T-helper 22 cell (primary cell): ENCODE measurements around the gene CFLAR.
"Not testable (repeated sequence)": the region's sequence is repeated elsewhere in the genome, so short reads cannot be mapped to it uniquely, and the experiment has no call there.

Source experiments
- DNase-seq: peaks from one replicate; pipeline ENCODE4 v3.0.0-alpha.2; 2020; ENCODE audit warnings: low read depth

Gene CFLAR

GRCh38 chr2:201149064-201149820 lies 33.3 kb downstream of the CFLAR start:
- DNase-seq: no peak

GRCh38 chr2:201149821-201150165 lies 33.8 kb downstream of the CFLAR start:
- not testable (repeated sequence) for DNase-seq

GRCh38 chr2:201150454-201151020 lies 34.6 kb downstream of the CFLAR start:
- no peak for DNase-seq

- no peak for DNase-seq
Observed at GRCh38 chr2:201151127-201151981, 35.4 kb downstream of the CFLAR start.

- no peak for DNase-seq
Observed at GRCh38 chr2:201152517-201152916, 36.6 kb downstream of the CFLAR start.

- DNase-seq: no peak
Observed at GRCh38 chr2:201152999-201153815, 37.2 kb downstream of the CFLAR start.

GRCh38 chr2:201154615-201155399 lies 38.8 kb downstream of the CFLAR start:
- DNase-seq: no peak

GRCh38 chr2:201156036-201156435 lies 40.1 kb downstream of the CFLAR start:
- no peak for DNase-seq

GRCh38 chr2:201156640-201157039 lies 40.7 kb downstream of the CFLAR start:
- DNase-seq: no peak

- no peak for DNase-seq
Observed at GRCh38 chr2:201157694-201158093, 41.7 kb downstream of the CFLAR start.

- DNase-seq: peak; percentile 35
Observed at GRCh38 chr2:201158111-201158929, 42.4 kb downstream of the CFLAR start.

- DNase-seq: no peak
Observed at GRCh38 chr2:201164166-201164565, 48.2 kb downstream of the CFLAR start.

GRCh38 chr2:201167546-201167945 lies 51.6 kb downstream of the CFLAR start:
- DNase-seq: no peak

- DNase-seq: not testable (repeated sequence)
Observed at GRCh38 chr2:201168496-201168895, 52.5 kb downstream of the CFLAR start.

GRCh38 chr2:201171259-201171814 lies 55.4 kb downstream of the CFLAR start:
- no peak for DNase-seq

GRCh38 chr2:201172279-201172678 lies 56.3 kb downstream of the CFLAR start:
- DNase-seq: no peak

GRCh38 chr2:201174687-201175086 lies 58.7 kb downstream of the CFLAR start:
- no peak for DNase-seq

- DNase-seq: no peak
Observed at GRCh38 chr2:201176081-201176481, 60.1 kb downstream of the CFLAR start.

GRCh38 chr2:201180010-201180409 lies 64.0 kb downstream of the CFLAR start:
- DNase-seq: no peak
